Measurements from ENCODE around the gene LSP1. TPM values are rescaled to one million over a fixed set of nuclear protein-coding genes. Genes with fewer than 3 reads are reported as not detected.

The LSP1 gene
- total and polyA plus RNA-seq, 2 of the 13 experiments (the other 11 are each of a cell fraction or from before 2014, with no cell fraction given), result 0.59 to 1.00 TPM

DNA sequence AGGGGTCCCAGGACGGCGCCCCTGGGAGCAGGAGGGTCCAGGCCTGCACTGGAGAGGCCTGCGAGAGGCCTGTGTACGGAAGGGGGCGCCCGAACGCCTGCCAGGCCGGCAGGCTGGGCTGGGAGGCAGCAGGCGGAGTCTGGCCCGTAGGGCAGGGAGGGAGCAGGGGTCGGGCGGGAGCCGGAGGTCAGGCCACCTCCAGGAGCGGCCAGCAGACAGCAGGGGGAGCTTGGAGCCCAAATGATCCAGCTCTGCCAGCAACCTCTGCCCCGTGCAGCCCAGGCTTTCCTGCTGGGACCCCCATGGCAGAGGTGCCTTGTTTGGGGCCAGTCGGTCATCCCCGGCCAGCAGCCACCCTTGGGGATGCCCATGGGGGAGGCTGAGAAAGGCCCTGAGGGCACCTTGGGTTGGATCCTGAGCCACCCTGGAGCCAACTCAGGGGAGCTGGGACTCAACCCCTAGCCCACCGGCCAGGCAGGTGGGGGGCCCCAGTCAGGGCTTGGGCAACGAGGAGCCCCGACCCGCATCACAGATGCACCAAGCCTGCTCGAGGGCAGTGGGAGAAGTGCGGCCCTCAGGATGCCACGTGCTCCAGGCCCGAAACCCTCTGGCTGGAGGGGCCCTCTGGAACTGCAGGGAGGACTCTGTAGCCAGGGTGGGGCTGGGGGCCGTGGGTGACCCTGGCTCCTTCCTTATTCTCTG, 27.7 kb upstream of the LSP1 start:
- Histone ChIP-seq H3K79me2 (ENCODE audit: insufficient read depth, low read length) (no peaks in the 10 kb centered on the region), H2AFZ (ENCODE audit: low read length) (no peak overlapping the region), H3K27me3 (ENCODE audit: control insufficient read depth in 1 of 2, insufficient read depth in 2 of 2, low read length in 2 of 2) (peaks cover 1 to 2% of the 10 kb centered on the region in 2 experiments; a peak in 3 of 5 replicates), H4K20me1 (ENCODE audit: insufficient read depth, low read length) (no peaks in the 10 kb centered on the region), H3K4me1 (ENCODE audit: insufficient read depth, low read length) (peaks cover 57% of the 10 kb centered on the region), H3K9ac (ENCODE audit: insufficient read depth, low read depth, low read length) (no peak overlapping the region), H3K4me3 (replicated peaks in 1 of 3; ENCODE audit: insufficient read depth in 1 of 3, low read depth in 2 of 3, low read length in 3 of 3) (no peak overlapping the region), H3K4me2 (ENCODE audit: low read depth, low read length) (peak overlapping the region; percentile 31; the same call in 1 of the 2 replicates), H3K27ac (ENCODE audit: extremely low read length, insufficient read depth, low read length) (no peak overlapping the region), H3K9me3 (ENCODE audit: low read length) (no peaks in the 10 kb centered on the region), H3K36me3 (replicated peaks in 1 of 2; ENCODE audit: control insufficient read depth in 1 of 2, insufficient read depth in 2 of 2, low read length in 2 of 2) (no peaks in the 10 kb centered on the region)
- WGBS (ENCODE audit: low lambda C conversion rate), result 7% methylated on average over 3 of the region's 26 CpGs
- FAIRE-seq (peak; percentile 60), ATAC-seq (peak; percentile 92), DNase-seq (ENCODE audit: low spot score) (peak; percentile 84)
- in situ Hi-C loops (cut with HindIII; ENCODE audit: extremely low pct_ligation_motif_present, low pct_unique_long_range_greater_than_20kb) (no loop called here), intact Hi-C loops (cut with micrococcal nuclease; ENCODE audit: unreplicated experiment) (no loop called here)
- POLR2A ChIA-PET, result interaction anchor here (0.9 to 1.7 kb wide), 6 partner anchors 8 to 324 kb away, joined by 3 to 9 read pairs (median 6); no protein-coding TSS in a partner anchor
- no TSS peak for BruUV-seq (replicated peaks)
- CTCF ChIA-PET (ENCODE audit: low intra/inter-chr PET ratio, low total read pairs), result interaction anchor here (0.9 to 4.0 kb wide), 6 partner anchors 119 to 332 kb away, joined by 3 to 56 read pairs (median 10); no protein-coding TSS in a partner anchor
- TF ChIP-seq PAWR (CRISPR knock-in tag; IDR thresholded peaks at IDR 0.05; ENCODE audit: borderline replicate concordance), result no peak
- TF ChIP-seq MYNN (CRISPR knock-in tag; IDR thresholded peaks at IDR 0.05; ENCODE audit: low read depth), result no peak
- peak; percentile 78 for TF ChIP-seq NR2F6 (IDR thresholded peaks at IDR 0.05)
- TF ChIP-seq NR2F6 (CRISPR knock-in tag; IDR thresholded peaks at IDR 0.05), result peak; percentile 93
- peak; percentile 33; the same call in 1 of the 2 replicates for TF ChIP-seq SP5 (CRISPR knock-in tag; IDR thresholded peaks at IDR 0.05; ENCODE audit: borderline replicate concordance, low read depth)
- TF ChIP-seq ZNF781 (CRISPR knock-in tag; IDR thresholded peaks at IDR 0.05; ENCODE audit: borderline replicate concordance, not compliant biosample characterization), result peak; percentile 47
- TF ChIP-seq, protein P1, sequence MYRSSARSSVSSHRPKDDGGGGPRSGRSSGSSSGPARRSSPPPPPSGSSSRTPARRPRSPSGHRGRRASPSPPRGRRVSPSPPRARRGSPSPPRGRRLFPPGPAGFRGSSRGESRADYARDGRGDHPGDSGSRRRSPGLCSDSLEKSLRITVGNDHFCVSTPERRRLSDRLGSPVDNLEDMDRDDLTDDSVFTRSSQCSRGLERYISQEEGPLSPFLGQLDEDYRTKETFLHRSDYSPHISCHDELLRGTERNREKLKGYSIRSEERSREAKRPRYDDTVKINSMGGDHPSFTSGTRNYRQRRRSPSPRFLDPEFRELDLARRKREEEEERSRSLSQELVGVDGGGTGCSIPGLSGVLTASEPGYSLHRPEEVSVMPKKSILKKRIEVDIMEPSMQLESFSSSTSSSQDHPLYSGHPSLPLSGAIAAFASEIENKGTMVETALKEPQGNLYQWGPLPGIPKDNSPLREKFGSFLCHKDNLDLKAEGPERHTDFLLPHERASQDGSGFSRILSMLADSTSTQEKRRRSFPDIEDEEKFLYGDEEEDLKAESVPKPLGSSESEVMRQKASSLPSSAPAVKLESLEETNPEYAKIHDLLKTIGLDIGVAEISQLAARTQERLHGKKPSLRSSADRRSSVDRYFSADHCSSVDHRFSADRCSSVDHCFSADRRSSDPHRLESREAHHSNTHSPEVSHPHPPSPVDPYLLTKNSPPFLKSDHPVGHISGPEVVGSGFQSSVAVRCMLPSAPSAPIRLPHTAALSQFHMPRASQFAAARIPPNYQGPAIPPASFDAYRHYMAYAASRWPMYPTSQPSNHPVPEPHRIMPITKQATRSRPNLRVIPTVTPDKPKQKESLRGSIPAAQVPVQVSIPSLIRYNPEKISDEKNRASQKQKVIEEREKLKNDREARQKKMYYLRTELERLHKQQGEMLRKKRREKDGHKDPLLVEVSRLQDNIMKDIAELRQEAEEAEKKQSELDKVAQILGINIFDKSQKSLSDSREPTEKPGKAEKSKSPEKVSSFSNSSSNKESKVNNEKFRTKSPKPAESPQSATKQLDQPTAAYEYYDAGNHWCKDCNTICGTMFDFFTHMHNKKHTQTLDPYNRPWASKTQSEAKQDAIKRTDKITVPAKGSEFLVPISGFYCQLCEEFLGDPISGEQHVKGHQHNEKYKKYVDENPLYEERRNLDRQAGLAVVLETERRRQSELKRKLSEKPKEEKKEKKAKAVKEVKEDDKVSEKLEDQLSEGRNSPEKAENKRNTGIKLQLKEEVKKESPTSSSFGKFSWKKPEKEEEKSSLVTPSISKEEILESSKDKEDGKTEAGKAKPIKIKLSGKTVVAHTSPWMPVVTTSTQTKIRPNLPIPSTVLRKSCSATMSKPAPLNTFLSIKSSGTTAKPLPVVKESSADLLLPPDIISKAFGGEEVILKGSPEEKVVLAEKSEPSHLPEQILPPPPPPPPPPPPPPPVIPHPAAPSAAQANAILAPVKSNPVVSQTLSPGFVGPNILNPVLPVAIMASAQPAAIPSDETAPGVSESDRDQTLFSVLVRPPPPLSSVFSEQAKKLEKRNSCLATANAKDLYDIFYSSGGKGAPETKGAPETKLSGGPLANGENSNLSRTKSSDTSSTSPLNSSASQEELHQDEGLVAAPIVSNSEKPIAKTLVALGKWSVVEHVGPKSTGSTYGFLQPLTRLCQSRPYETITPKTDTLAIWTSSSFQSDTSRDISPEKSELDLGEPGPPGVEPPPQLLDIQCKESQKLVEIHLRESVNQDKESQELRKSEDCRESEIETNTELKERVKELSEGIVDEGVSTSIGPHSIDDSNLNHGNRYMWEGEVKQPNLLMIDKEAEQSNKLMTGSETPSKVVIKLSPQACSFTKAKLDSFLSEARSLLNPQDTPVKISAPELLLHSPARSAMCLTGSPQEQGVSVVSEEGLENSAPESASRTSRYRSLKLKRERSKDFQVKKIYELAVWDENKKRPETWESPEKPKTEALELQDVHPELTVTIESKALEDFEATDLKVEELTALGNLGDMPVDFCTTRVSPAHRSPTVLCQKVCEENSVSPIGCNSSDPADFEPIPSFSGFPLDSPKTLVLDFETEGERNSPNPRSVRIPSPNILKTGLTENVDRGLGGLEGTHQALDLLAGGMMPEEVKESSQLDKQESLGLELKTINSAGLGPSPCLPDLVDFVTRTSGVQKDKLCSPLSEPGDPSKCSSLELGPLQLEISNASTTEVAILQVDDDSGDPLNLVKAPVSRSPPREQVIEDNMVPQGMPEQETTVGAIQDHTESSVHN (CRISPR knock-in tag; IDR thresholded peaks at IDR 0.05), result no peak
- no peak for TF ChIP-seq NFATC3 (CRISPR knock-in tag; IDR thresholded peaks at IDR 0.05)
- no peak for TF ChIP-seq ISX (CRISPR knock-in tag; conservative IDR thresholded peaks at IDR 0.05)
- no peak for TF ChIP-seq ZNF546 (CRISPR knock-in tag; conservative IDR thresholded peaks at IDR 0.05)
- no peak for TF ChIP-seq BRCA1 (CRISPR knock-in tag; IDR thresholded peaks at IDR 0.05)
- TF ChIP-seq NCOA2 (CRISPR knock-in tag; IDR thresholded peaks at IDR 0.05), result no peak
- TF ChIP-seq SALL1 (CRISPR knock-in tag; IDR thresholded peaks at IDR 0.05), result peak; percentile 74
- TF ChIP-seq, protein P2, sequence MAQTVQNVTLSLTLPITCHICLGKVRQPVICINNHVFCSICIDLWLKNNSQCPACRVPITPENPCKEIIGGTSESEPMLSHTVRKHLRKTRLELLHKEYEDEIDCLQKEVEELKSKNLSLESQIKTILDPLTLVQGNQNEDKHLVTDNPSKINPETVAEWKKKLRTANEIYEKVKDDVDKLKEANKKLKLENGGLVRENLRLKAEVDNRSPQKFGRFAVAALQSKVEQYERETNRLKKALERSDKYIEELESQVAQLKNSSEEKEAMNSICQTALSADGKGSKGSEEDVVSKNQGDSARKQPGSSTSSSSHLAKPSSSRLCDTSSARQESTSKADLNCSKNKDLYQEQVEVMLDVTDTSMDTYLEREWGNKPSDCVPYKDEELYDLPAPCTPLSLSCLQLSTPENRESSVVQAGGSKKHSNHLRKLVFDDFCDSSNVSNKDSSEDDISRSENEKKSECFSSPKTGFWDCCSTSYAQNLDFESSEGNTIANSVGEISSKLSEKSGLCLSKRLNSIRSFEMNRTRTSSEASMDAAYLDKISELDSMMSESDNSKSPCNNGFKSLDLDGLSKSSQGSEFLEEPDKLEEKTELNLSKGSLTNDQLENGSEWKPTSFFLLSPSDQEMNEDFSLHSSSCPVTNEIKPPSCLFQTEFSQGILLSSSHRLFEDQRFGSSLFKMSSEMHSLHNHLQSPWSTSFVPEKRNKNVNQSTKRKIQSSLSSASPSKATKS (CRISPR knock-in tag; IDR thresholded peaks at IDR 0.05), result no peak
- no peak for TF ChIP-seq NFRKB (IDR thresholded peaks at IDR 0.05)

Measured in HepG2 (cell line).